SK-N-SH (cell line): ENCODE data around the gene SLC22A5. TPM values are rescaled to one million over a fixed set of nuclear protein-coding genes. Genes with fewer than 3 reads are reported as not detected.

Source experiments
- CTCF ChIA-PET: fragments of 300-600, 350-600 bp; formaldehyde crosslinking; extraction: SDS; loops from one replicate; lab custom pipeline; 2021; lab: Yijun Ruan, JAX
- POLR2A ChIA-PET: fragments of 350-600 bp; sonication (Branson Sonifier 250); formaldehyde crosslinking; extraction: SDS; loops from one replicate; lab custom pipeline; 2020; ENCODE audit warnings: antibody characterized with exemption, inconsistent platforms; lab: Yijun Ruan, JAX
- DNase-seq: peaks from one replicate; pipeline ENCODE4 v3.0.0; 2012
- H2AFZ ChIP-seq: fragments of 200-600 bp; sonication (generic); 2 replicates; pipeline ENCODE4 v1.8.1; 2016; ENCODE audit warnings: antibody characterized with exemption, mild to moderate bottlenecking, low read depth
- H3F3A ChIP-seq: fragments of 200-600 bp; sonication (generic); replicated peaks from 2 replicates; pipeline ENCODE3; 2016; ENCODE audit warnings: antibody characterized with exemption, mild to moderate bottlenecking; ENCODE audit not compliant: insufficient read depth
- H3K27ac ChIP-seq, 2 experiments: fragments of 200-500 bp in 1 of 2; fragments of 200-600 bp in 1 of 2; sonication (Bioruptor generic) in 1 of 2; sonication (generic), shearing (Covaris generic) in 1 of 2; 2 replicates each; pipeline versions ENCODE4 v1.5.1 to v1.6.1; 2014 to 2016; ENCODE audit warnings: low read depth in 2 of 2, inconsistent platforms in 1 of 2, low read length in 1 of 2, mild to moderate bottlenecking in 1 of 2, mixed read lengths in 1 of 2
- H3K27me3 ChIP-seq: fragments of 200-600 bp; sonication (generic), shearing (Covaris generic); 2 replicates; pipeline ENCODE4 v1.6.1; 2016; ENCODE audit warnings: mixed run types; ENCODE audit not compliant: insufficient read depth
- H3K36me3 ChIP-seq, 2 experiments: fragments of 200-500 bp in 1 of 2; fragments of 200-600 bp in 1 of 2; sonication (Bioruptor generic) in 1 of 2; sonication (generic) in 1 of 2; replicated peaks in 1 of 2; 2 replicates each; pipeline versions ENCODE3 to v1.5.1; 2014 to 2016; ENCODE audit warnings: low read length in 1 of 2, mild to moderate bottlenecking in 1 of 2; ENCODE audit not compliant: insufficient read depth in 2 of 2, control insufficient read depth in 1 of 2
- H3K4me1 ChIP-seq, 2 experiments: fragments of 200-500 bp in 1 of 2; fragments of 200-600 bp in 1 of 2; sonication (Bioruptor generic) in 1 of 2; sonication (generic), shearing (Covaris generic) in 1 of 2; 2 replicates each; pipeline versions ENCODE4 v1.5.1 to v1.6.1; 2014 to 2016; ENCODE audit warnings: low read depth in 1 of 2, low read length in 1 of 2, mixed run types in 1 of 2; ENCODE audit not compliant: insufficient read depth in 2 of 2, control insufficient read depth in 1 of 2
- H3K4me2 ChIP-seq: fragments of 200-600 bp; sonication (generic), shearing (Covaris generic); 2 replicates; pipeline ENCODE4 v1.6.1; 2017; ENCODE audit warnings: mixed run types
- H3K4me3 ChIP-seq, 2 experiments: fragments of 200-500 bp in 1 of 2; fragments of 200-600 bp in 1 of 2; sonication (Bioruptor generic) in 1 of 2; sonication (generic), shearing (Covaris generic) in 1 of 2; 2 replicates each; pipeline versions ENCODE4 v1.5.1 to v1.8.1; 2014 to 2016; ENCODE audit warnings: low read depth in 2 of 2, inconsistent platforms in 1 of 2, low read length in 1 of 2, mild to moderate bottlenecking in 1 of 2, mixed read lengths in 1 of 2, moderate library complexity in 1 of 2
- H3K79me2 ChIP-seq: fragments of 200-600 bp; sonication (generic); 2 replicates; pipeline ENCODE4 v1.8.1; 2017; ENCODE audit warnings: mild to moderate bottlenecking; ENCODE audit not compliant: insufficient read depth
- H3K9ac ChIP-seq: fragments of 200-600 bp; sonication (generic); 2 replicates; pipeline ENCODE4 v1.6.1; 2017; ENCODE audit warnings: mixed run types
- H3K9me2 ChIP-seq: fragments of 200-600 bp; sonication (generic); 2 replicates; pipeline ENCODE4 v1.6.1; 2017; ENCODE audit warnings: mixed run types
- H3K9me3 ChIP-seq: fragments of 200-600 bp; sonication (generic); 2 replicates; pipeline ENCODE4 v1.6.1; 2017; ENCODE audit warnings: mixed run types, mild to moderate bottlenecking, moderate library complexity
- H4K20me1 ChIP-seq: fragments of 200-600 bp; sonication (generic); 2 replicates; pipeline ENCODE4 v1.6.1; 2017; ENCODE audit warnings: mild to moderate bottlenecking, mixed run types; ENCODE audit not compliant: insufficient read depth
- CHD2 ChIP-seq: fragments of 150-350 bp; IDR thresholded peaks from 2 replicates; pipeline ENCODE4 v1.6.1; 2018; ENCODE audit warnings: low read length; ENCODE audit not compliant: partially characterized antibody
- EP300 ChIP-seq, 2 experiments: IDR thresholded peaks; 2 replicates each; pipeline versions ENCODE4 v1.4.0 to v1.6.1; 2012; ENCODE audit warnings: borderline replicate concordance in 1 of 2, low read depth in 1 of 2, low read length in 1 of 2
- FOXJ3 ChIP-seq: sonication (generic); formaldehyde crosslinking; IDR thresholded peaks from 2 replicates; pipeline ENCODE4 v1.5.1; 2020; ENCODE audit warnings: mild to moderate bottlenecking, missing genetic modification reagents
- FOXM1 ChIP-seq: IDR thresholded peaks from 2 replicates; pipeline ENCODE4 v1.4.0; 2012; ENCODE audit warnings: low read depth, mild to moderate bottlenecking
- JUND ChIP-seq: IDR thresholded peaks from 2 replicates; pipeline ENCODE4 v1.4.0; 2012
- MXI1 ChIP-seq: IDR thresholded peaks from 2 replicates; pipeline ENCODE4 v1.6.1; 2012; ENCODE audit warnings: mild to moderate bottlenecking, low read depth, low read length, improper control_type of control experiment
- POLR2AphosphoS5 ChIP-seq: IDR thresholded peaks from 2 replicates; pipeline ENCODE4 v1.6.1; 2012; ENCODE audit warnings: low read depth, low read length
- RFX5 ChIP-seq: IDR thresholded peaks from 2 replicates; pipeline ENCODE4 v1.6.1; 2012; ENCODE audit warnings: mild to moderate bottlenecking, improper control_type of control experiment, low read length
- SIN3A ChIP-seq: IDR thresholded peaks from 2 replicates; pipeline ENCODE4 v1.6.1; 2012; ENCODE audit warnings: low read depth, mild to moderate bottlenecking, low read length, moderate library complexity, borderline replicate concordance
- TAF1 ChIP-seq: IDR thresholded peaks from 2 replicates; pipeline ENCODE4 v1.6.1; 2012; ENCODE audit warnings: low read depth, mild to moderate bottlenecking, low read length, moderate library complexity, borderline replicate concordance
- YY1 ChIP-seq: IDR thresholded peaks from 2 replicates; pipeline ENCODE4 v1.4.0; 2012; ENCODE audit warnings: low read depth, mild to moderate bottlenecking
- WGBS: methylation state at CpG from one replicate; pipeline ENCODE4 v1.1.6; 2017; ENCODE audit warnings: low lambda C conversion rate; 5-methylcytosine and 5-hydroxymethylcytosine counted together
- polyA plus RNA-seq, 3 experiments: library from polyadenylated mRNA; depleted of rRNA; stranded (reverse); fragments of >200 nt; gene quantifications; 2 replicates each; pipeline ENCODE4 v1.2.3, GENCODE V29; 2012
- TF ChIP-seq, protein P1 (sequence below): IDR thresholded peaks from 2 replicates; pipeline ENCODE4 v1.4.0; 2012; ENCODE audit warnings: low read depth, borderline replicate concordance
- TF ChIP-seq, protein P2 (sequence below): IDR thresholded peaks from 2 replicates; pipeline ENCODE4 v1.4.0; 2012; ENCODE audit warnings: low read depth, borderline replicate concordance
- TF ChIP-seq, protein P3 (sequence below): IDR thresholded peaks from 2 replicates; pipeline ENCODE4; 2012
- TF ChIP-seq, protein P4 (sequence below): fragments of 200-600 bp; sonication (generic); IDR thresholded peaks from 2 replicates; pipeline ENCODE4 v1.6.1; 2017; ENCODE audit warnings: antibody characterized with exemption, mild to moderate bottlenecking, moderate library complexity

The SLC22A5 gene
- polyA plus RNA-seq, 1 of the 3 experiments (the other 2 are of a cell fraction), result 8.3 TPM

DNA sequence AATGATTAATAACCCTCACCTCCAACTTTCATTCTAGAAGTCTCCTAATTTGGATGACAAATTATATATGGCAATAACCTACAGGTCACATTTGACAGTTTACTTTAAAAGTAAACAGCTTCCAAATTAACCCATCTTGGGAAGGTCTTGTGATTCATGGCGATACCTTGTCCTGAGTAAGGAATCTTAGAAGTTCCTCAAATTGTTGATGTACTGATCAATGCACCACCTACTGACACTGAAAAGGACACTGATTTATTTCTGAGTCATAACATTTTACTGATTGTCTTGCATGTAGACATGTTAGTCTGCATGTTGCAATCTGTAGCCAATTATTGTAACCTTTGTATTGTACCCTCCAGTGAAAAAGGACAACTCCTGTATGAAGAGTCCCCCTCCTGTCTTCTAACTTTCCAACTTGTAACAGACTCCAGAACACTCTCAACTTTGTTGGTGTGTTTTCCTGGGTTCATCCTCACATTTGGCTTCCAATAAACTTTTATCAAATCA lies 16.0 kb upstream of the SLC22A5 start:
- 89% methylated on average over 1 of the region's 1 CpG for WGBS
- no peaks in the 10 kb centered on the region for H3K36me3 ChIP-seq
- H2AFZ ChIP-seq, result no peak overlapping the region
- ChIA-PET POLR2A (no interaction called here), CTCF (no interaction called here)
- DNase-seq, result no peak
- no peaks in the 10 kb centered on the region for H3K79me2 ChIP-seq
- H4K20me1 ChIP-seq, result no peaks in the 10 kb centered on the region
- no peaks in the 10 kb centered on the region for H3F3A ChIP-seq
- no peak overlapping the region for H3K9ac ChIP-seq
- no peak overlapping the region for H3K27ac ChIP-seq
- H3K9me2 ChIP-seq, result no peaks in the 10 kb centered on the region
- H3K4me3 ChIP-seq, result no peak overlapping the region
- H3K4me1 ChIP-seq, result no peaks in the 10 kb centered on the region
- no peak overlapping the region for H3K4me2 ChIP-seq
- no peaks in the 10 kb centered on the region for H3K27me3 ChIP-seq
- no peaks in the 10 kb centered on the region for H3K9me3 ChIP-seq
- TF ChIP-seq EP300 (IDR thresholded peaks at IDR 0.05; ENCODE audit: borderline replicate concordance in 1 of 2, low read depth in 1 of 2, low read length in 1 of 2) (no peak), SIN3A (no peak), JUND (no peak), YY1 (no peak), RFX5 (no peak), MXI1 (no peak), FOXJ3 (CRISPR knock-in tag) (no peak), FOXM1 (no peak), CHD2 (no peak)
- TF ChIP-seq, protein P1, sequence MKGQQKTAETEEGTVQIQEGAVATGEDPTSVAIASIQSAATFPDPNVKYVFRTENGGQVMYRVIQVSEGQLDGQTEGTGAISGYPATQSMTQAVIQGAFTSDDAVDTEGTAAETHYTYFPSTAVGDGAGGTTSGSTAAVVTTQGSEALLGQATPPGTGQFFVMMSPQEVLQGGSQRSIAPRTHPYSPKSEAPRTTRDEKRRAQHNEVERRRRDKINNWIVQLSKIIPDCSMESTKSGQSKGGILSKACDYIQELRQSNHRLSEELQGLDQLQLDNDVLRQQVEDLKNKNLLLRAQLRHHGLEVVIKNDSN, result no peak
- TF ChIP-seq, protein P2, sequence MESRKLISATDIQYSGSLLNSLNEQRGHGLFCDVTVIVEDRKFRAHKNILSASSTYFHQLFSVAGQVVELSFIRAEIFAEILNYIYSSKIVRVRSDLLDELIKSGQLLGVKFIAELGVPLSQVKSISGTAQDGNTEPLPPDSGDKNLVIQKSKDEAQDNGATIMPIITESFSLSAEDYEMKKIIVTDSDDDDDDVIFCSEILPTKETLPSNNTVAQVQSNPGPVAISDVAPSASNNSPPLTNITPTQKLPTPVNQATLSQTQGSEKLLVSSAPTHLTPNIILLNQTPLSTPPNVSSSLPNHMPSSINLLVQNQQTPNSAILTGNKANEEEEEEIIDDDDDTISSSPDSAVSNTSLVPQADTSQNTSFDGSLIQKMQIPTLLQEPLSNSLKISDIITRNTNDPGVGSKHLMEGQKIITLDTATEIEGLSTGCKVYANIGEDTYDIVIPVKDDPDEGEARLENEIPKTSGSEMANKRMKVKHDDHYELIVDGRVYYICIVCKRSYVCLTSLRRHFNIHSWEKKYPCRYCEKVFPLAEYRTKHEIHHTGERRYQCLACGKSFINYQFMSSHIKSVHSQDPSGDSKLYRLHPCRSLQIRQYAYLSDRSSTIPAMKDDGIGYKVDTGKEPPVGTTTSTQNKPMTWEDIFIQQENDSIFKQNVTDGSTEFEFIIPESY, result no peak

DNA sequence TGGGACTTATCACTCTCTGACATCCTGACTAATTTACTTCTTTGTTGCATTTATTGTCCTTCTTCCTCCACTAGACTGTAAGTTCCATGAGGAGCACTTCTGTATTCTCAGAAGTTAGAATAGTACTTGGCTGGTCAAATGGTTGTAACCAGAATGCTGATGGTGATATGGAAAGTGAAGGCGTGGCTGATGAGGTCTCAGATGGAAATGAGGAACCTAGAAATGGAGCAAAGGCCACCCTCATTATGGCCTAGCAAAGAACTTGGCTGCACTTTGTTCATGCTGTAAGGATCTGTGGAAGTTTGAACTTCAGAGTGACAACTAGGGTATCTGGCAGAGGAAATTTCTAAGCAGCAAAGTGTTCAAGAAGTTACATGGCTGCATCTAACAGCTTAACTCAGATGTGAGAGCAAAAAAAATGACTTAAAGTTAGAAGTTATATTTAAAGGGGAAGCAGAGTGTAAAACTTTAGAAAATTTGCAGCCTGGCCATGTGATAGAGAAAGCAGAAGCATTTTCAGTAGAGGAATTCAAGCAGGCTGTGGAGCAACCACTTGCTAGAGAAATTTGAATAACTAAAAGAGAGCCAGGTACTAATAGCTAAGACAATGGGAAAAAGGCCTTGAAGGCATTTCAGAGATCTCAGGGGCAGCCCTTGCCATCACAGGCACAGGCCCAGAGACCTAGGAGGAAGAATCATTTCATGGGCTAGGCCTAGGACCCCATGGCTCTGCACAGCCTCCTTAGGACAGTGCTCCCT lies 14.9 kb upstream of the SLC22A5 start:
- H3K9me2 ChIP-seq, result no peaks in the 10 kb centered on the region
- no peak overlapping the region for H3K9ac ChIP-seq
- TF ChIP-seq JUND (no peak), POLR2AphosphoS5 (no peak), TAF1 (no peak)
- TF ChIP-seq, protein P3, sequence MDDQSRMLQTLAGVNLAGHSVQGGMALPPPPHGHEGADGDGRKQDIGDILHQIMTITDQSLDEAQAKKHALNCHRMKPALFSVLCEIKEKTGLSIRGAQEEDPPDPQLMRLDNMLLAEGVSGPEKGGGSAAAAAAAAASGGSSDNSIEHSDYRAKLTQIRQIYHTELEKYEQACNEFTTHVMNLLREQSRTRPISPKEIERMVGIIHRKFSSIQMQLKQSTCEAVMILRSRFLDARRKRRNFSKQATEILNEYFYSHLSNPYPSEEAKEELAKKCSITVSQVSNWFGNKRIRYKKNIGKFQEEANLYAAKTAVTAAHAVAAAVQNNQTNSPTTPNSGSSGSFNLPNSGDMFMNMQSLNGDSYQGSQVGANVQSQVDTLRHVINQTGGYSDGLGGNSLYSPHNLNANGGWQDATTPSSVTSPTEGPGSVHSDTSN, result no peak
- TF ChIP-seq, protein P4, sequence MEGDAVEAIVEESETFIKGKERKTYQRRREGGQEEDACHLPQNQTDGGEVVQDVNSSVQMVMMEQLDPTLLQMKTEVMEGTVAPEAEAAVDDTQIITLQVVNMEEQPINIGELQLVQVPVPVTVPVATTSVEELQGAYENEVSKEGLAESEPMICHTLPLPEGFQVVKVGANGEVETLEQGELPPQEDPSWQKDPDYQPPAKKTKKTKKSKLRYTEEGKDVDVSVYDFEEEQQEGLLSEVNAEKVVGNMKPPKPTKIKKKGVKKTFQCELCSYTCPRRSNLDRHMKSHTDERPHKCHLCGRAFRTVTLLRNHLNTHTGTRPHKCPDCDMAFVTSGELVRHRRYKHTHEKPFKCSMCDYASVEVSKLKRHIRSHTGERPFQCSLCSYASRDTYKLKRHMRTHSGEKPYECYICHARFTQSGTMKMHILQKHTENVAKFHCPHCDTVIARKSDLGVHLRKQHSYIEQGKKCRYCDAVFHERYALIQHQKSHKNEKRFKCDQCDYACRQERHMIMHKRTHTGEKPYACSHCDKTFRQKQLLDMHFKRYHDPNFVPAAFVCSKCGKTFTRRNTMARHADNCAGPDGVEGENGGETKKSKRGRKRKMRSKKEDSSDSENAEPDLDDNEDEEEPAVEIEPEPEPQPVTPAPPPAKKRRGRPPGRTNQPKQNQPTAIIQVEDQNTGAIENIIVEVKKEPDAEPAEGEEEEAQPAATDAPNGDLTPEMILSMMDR, result no peak
- no peaks in the 10 kb centered on the region for H3K4me1 ChIP-seq
- POLR2A ChIA-PET, result no interaction called here
- H3K4me3 ChIP-seq, result no peak overlapping the region
- WGBS, result 94% methylated on average over 1 of the region's 1 CpG
- H2AFZ ChIP-seq, result no peak overlapping the region
- no peaks in the 10 kb centered on the region for H3K36me3 ChIP-seq
- CTCF ChIA-PET, result no interaction called here
- H3F3A ChIP-seq, result no peaks in the 10 kb centered on the region
- H3K27ac ChIP-seq, result no peak overlapping the region
- H3K27me3 ChIP-seq, result no peaks in the 10 kb centered on the region
- no peaks in the 10 kb centered on the region for H3K79me2 ChIP-seq
- H4K20me1 ChIP-seq, result no peaks in the 10 kb centered on the region
- no peak for DNase-seq
- no peaks in the 10 kb centered on the region for H3K9me3 ChIP-seq
- H3K4me2 ChIP-seq, result no peak overlapping the region
